Measurements from ENCODE around the gene RBM6. TPM values are rescaled to one million over a fixed set of nuclear protein-coding genes. Genes with fewer than 3 reads are reported as not detected.
"Not testable (repeated sequence)": the region's sequence is repeated elsewhere in the genome, so short reads cannot be mapped to it uniquely, and the experiment has no call there.

RBM6 gene
- total RNA-seq (2014; rRNA removed; shearing (Covaris generic)), result 13.4 and 21.7 TPM in 2 replicates

- DNase-seq (ENCODE audit: low read depth), result peak; percentile 93
Observed at GRCh38 chr3:49939858-49940666, at the start of gene RBM6. TSS of gene RBM6 (plus strand) at chr3:49940150. CDS start at chr3:49962642, 22,492 bp downstream.

GRCh38 chr3:49895791-49896190 lies 44.2 kb upstream of the RBM6 start:
- DNase-seq (ENCODE audit: low read depth), result no peak

GRCh38 chr3:49896345-49896744 lies 43.6 kb upstream of the RBM6 start:
- no peak for DNase-seq (ENCODE audit: low read depth)

GRCh38 chr3:49898991-49899390 lies 41.0 kb upstream of the RBM6 start:
- no peak for DNase-seq (ENCODE audit: low read depth)

GRCh38 chr3:49899815-49900214 lies 40.1 kb upstream of the RBM6 start:
- peak; percentile 9 for DNase-seq (ENCODE audit: low read depth)

GRCh38 chr3:49900491-49901153 lies 39.3 kb upstream of the RBM6 start:
- DNase-seq (ENCODE audit: low read depth), result peak; percentile 94

GRCh38 chr3:49901366-49902339 lies 38.3 kb upstream of the RBM6 start:
- peak; percentile 14 for DNase-seq (ENCODE audit: low read depth)

- DNase-seq (ENCODE audit: low read depth), result no peak
Observed at GRCh38 chr3:49902511-49903345, 37.2 kb upstream of the RBM6 start.

GRCh38 chr3:49903451-49904424 lies 36.2 kb upstream of the RBM6 start, which contains the start of gene MST1R:
TSS of gene MST1R (minus strand) at chr3:49903873. CDS start at chr3:49903609, 264 bp downstream.
- DNase-seq (ENCODE audit: low read depth), result no peak

GRCh38 chr3:49904448-49904847 lies 35.5 kb upstream of the RBM6 start:
- not testable (repeated sequence) for DNase-seq (ENCODE audit: low read depth)

- DNase-seq (ENCODE audit: low read depth), result peak; percentile 59
Observed at GRCh38 chr3:49906073-49906743, 33.7 kb upstream of the RBM6 start.

GRCh38 chr3:49908373-49909199 lies 31.4 kb upstream of the RBM6 start:
- DNase-seq (ENCODE audit: low read depth), result no peak

GRCh38 chr3:49910409-49911123 lies 29.4 kb upstream of the RBM6 start:
- no peak for DNase-seq (ENCODE audit: low read depth)

GRCh38 chr3:49911124-49911420 lies 28.9 kb upstream of the RBM6 start:
- DNase-seq (ENCODE audit: low read depth), result no peak

- DNase-seq (ENCODE audit: low read depth), result no peak
Observed at GRCh38 chr3:49911611-49912010, 28.3 kb upstream of the RBM6 start.

- no peak for DNase-seq (ENCODE audit: low read depth)
Observed at GRCh38 chr3:49912881-49913281, 27.1 kb upstream of the RBM6 start.

GRCh38 chr3:49914906-49915305 lies 25.0 kb upstream of the RBM6 start:
- no peak for DNase-seq (ENCODE audit: low read depth)

GRCh38 chr3:49916686-49917085 lies 23.3 kb upstream of the RBM6 start:
- no peak for DNase-seq (ENCODE audit: low read depth)

Data from M059J (cell line).